Stimulated activated CD4-positive, alpha-beta T cell treated with anti-CD3 and anti-CD28 coated beads, Interleukin-1b, Interleukin-23, amount 100 ng/mL, for 1 hour (primary cell): ENCODE data around the gene SLU7.
"Not testable (repeated sequence)": the region's sequence is repeated elsewhere in the genome, so short reads cannot be mapped to it uniquely, and the experiment has no call there.

Source experiments
- DNase-seq, 2 donors: peaks; one replicate each; pipeline ENCODE4 v3.0.0-alpha.2; 2020; ENCODE audit warnings: low read depth in 2 of 2

The SLU7 gene

DNA sequence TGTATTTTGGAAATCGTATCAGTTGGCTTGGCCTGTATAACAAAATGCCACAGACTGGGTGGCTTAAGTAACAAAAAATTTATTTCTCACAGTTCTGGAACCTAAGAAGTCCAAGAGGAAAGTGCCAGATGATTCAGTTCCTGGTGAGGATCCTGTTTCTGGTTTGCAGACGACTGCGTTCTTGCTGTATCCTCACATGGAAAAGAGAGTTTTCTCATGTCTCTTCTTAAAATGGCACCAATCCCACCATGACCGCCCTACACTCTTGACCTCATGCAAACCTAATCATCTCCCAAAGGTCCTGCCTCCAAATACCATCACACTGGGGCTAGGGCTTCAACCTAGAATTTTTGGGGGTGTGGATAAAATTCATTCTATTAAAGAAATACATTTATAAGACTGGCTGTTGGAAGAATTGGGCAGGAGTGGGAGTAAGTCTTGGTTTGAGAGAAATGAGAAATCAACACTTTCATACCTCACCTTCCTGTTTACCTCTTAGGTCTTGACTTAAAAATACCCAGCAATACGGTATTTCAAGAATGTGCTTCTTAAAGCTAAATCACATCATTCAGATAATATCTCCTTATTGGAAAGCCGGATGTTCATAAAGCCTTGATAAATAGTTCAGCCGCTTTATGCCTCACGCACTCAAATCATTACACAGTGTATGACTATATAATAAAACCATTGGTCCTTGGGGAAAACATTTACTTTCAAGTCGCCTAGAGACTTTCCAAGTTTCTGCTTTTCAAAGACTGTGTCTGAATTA lies 31.5 kb upstream of the SLU7 start:
- DNase-seq = no peak

DNA sequence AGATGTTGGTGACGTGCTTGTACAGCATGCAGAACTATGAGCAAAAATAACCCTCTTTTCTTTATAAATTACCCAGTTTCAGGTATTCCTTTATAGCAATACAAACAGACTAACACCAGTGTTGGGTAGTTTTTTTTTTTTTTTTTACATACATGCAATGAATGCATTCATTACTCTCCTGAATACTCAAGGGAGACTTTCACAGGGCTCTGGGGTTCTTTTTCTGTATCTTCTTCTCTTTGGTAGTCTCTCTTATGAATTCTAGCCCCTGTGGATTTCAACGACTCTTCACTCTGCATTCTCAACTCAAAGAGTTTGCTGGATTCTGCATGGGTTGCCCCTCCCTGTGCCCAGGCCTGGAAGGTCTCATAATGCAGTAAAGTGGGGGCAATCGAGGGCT lies 30.6 kb upstream of the SLU7 start:
- DNase-seq = no peak

DNA sequence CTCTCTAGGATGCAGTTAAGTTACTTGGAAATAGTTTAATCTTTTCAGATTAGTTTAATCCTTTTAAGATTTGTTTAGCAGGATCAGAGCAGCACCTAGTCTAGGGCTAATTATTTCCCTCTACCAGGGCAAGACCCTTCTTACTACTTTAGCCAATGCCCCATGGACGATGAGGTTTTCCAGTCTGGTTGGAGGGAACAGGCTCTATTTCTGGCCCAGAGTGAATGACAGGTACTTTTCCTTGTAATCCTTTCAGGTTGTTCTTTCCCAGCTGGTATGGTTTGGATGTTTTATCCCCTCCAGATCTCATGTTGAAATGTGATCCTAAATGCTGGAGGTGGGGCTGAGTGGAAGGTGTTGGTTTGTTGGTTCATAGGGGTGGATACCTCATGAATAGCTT lies 30.0 kb upstream of the SLU7 start:
- no peak for DNase-seq

DNA sequence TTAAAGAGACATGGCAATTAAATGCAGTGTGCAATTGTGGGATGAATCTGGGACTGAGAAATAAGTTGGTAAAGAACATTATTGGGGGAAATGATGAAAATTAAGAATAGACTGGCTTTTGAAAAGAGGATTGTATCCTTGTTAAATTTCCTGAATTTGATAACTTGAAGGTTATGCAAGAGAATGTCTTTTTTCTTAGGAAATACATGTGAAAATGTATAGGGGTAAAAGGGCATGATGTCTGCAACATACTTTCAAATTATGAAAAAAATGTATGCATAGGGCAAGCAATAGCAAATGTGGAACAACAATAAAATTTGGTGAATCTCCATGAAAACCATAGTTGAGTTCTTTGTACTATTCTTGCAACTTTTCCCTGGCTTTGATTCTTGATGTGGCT lies 26.9 kb upstream of the SLU7 start:
- DNase-seq = no peak

DNA sequence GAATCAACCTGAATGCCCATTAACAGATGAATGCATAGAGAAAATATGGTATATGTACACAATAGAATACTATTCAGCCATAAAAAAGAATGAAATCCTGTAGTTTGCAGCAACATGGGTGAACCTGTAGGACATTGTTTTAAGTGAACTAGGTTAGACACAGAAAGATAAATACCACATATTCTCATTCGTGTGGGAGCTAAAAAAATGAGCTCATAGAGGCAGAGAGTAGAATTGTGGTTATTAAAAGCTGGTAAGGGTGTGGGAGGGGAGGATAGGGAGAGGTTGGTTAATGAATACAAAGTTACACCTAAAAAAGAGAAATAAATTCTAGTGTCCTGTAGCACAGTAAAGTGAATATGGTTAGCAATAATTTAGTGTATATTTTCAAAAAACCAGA lies 26.3 kb upstream of the SLU7 start:
- DNase-seq = no peak

DNA sequence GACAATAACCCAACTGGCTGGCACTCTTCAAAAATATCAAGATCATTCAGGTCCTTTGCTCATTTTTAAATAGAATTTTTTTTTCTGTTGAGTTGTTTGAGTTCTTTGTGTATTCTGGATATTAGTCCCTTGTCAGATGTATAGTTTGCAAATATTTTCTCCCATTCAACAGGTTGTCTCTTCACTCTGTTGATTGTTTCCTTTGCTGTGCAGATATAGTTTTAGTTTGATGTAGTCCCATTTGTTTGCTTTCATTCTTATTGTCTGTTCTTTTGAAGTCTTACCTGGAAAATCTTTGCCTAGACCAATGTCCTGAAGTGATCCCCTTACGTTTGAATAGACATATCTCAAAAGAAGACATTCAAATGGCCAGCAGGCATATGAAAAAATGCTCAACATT lies 25.5 kb upstream of the SLU7 start:
- DNase-seq = no peak

DNA sequence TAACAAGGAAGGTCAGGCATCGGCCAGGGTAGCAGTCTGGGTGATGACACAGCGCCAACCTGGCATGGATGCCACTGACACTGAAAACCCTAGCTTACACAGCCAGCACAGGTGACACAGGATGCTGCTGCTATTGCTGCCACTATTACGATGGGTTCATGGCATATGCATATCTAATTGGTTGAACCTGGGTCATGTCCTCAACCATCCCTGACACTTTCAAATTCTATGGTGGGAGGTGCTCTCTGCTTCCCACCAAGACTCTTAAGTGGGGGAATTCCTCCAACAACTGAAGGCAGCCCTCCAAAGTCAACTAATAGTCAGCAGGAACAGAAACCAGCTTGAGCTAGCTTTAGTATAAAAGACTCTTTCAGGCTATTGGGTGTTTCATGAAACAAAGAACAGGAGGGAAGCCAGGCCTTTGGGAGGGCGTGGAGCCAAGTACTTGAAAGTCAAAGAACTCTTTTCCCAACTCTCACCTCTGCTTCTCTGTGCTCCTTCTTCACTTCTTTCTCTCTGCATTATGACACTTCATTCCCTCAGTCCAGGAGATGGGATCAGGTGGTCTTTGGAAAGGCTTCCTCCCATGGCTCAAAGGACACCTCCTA lies 24.0 kb upstream of the SLU7 start:
- DNase-seq = no peak

DNA sequence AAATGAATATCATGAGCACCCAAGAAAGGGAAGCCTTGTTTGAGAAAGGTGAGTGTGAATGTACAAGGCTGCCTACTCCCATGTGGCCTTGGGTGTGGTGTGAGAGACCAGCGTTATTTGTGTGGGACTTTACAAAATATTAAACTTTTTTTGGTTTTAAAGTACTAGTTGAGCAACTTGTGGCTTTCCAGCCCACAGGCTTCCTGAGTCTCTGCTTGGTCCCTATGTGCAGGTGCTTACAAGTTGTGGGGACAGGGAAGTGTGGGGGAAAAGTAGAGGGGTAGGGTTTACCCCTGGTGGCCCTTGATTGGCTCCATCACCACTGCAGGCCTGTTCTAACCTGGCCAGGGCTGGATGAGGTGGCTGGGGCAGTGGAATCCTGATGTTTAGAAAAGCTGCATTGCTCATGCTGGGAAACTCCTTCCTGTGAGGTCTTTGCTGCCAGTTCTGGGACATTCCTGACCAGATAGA lies 22.5 kb upstream of the SLU7 start:
- no peak for DNase-seq

DNA sequence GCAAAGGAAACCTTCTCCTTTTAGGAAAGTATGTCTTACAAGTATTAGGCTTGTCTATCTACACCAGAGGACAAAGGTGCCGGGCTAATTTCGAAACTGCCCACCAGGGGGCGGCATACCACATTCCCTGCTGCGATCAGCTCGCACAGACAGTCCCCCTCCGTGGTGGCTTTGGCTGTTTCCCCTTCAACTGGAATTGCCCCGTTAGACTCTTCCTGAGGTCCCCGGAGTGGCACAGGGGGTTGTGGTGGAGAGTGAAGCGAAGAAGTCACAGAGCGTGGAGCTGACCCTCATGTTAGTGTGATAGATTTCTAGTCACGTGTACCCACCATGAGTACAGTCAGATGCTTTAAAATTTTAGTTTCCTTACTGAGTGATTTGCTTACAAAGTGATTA lies 20.3 kb upstream of the SLU7 start:
- DNase-seq = peak; percentile 78 to 95

DNA sequence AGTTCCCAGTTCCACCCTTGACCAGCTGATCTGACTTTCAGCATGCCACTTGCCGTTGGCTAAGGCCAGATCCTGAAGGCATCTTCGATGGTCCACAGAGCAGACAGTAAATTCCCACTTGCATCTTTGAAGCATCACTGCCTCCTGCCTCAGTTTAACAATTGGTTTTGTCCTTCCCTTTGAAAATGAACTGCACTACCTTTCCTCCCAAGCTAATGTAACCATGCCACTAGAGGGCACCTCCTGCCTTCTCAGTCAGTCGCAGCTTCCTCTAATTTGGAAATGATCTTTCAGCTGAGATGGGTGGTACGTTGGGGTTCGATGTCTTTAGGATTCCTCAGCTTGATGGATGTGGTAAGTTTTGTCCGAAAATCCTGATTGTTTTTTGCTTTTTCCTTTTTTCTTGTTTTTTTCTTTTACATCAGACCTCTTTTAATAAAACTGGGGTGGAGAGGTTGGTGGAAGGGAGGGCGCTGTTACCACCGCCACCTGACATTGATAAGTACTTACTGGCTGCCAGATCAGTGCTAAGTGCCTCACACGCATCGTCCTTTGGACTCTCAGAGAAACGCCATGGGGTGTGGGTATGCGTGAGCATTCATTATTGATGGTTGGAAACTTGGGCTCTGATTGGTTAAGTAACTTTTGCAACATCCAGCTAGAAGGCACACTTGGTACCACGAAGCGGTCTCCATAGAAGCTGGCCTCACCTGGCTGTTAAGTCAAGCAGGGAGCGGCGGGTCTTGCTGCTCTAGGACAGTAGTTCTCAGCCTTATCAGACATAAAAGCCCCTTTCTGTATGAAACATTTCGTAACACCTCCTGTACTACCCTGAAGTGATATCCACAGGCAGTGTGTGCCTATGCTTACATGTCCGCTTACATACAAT lies 19.7 kb upstream of the SLU7 start:
- DNase-seq = peak in 1 of 2 donors; percentile 28

DNA sequence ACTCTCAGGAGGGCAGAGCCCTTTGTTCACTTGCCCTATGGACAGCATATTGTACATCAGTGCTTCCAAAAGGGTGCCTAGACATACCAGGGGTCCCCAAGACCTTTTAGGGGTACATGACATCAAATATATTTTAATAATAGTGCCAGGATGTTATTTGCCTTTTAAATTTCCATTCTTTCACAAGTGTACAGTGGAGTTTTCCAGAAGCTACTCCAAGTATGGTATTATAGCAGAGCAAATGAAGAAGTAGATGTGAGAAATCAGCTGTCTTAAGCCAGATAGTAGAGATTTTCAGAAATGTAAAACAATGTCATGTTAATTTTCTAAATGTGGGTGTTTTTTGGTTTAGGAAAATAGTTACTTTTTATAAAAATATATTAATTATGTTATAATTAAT lies 18.4 kb upstream of the SLU7 start:
- DNase-seq = no peak

DNA sequence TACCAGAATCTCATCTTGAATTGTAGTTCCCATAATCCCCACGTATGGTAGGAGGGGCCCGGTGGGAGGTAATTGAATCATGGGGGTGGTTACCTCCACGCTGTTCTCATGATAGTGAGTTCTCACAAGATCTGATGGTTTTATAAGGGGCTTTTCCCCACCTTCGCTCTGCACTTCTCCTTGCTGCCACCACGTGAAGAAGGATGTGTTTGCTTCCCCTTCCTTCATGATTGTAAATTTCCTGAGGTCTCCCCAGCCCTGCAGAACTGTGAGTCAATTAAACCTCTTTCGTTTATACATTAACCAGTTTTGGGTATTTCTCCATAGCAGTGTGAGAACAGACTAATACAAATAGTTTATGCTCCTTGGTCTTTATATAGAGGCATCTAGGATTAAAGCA lies 17.8 kb upstream of the SLU7 start:
- not testable (repeated sequence) for DNase-seq

DNA sequence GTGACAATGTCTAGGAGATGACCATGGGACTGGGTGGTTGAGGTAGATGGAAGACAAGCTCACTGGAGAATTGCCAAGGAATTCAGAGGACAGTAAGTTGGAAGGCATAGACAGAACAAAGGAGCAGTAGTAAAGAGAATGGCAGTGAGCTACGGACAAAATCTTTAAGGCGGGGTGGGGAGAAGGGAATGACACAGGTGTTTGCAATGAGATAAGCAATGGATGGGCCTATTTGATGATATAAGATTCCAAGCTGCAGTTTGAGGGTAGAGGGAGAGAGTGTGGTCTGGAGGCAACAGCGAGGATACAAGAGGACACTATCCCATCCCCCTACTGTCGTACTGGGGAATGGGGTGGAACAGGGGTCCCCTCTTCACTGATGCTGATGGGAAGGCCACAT lies 17.1 kb upstream of the SLU7 start:
- DNase-seq = no peak

DNA sequence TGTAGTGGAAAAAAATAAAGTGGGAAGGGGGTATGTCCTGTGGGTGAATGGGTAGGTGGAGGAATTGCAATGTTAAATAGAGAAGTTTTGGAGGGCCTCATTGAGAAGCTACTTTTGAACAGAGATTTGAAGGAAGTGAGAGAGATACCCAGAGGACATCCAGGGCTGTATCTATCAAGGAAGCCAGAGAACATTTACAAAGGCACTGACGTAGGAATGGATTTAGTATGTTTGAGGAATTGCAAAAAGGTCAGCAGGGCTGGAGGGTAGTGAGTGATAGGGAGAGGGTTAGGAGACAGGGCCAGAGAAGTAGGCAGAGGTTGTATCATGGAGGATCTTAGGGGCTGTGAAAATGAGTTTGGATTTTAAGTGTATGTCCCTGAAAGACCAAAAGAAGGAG lies 16.7 kb upstream of the SLU7 start:
- no peak for DNase-seq

DNA sequence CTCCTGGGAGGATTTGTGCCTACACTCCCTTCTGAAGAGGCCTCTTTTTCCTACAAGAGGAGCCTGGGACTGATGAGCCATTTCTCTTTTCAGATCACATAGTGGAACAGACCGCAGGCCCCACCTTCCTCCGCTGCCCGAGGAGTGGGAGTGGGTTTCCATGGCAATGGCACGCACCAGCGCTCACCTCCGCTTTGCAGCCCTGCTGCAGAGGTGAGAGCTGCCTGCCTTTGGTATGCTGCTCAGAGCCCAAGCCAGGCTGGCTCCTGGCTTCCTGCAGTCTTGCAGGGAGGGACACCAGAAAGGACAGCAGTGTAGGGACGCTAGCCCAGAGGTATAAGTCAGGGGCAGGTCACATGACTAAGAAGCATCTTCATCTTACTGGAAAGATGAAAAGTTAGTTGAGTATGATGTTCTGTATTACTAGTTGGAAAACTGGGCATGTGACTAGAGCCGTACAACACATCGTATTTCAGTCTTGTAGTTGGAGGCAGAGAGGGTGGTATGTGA lies 15.2 kb upstream of the SLU7 start:
- no peak for DNase-seq

DNA sequence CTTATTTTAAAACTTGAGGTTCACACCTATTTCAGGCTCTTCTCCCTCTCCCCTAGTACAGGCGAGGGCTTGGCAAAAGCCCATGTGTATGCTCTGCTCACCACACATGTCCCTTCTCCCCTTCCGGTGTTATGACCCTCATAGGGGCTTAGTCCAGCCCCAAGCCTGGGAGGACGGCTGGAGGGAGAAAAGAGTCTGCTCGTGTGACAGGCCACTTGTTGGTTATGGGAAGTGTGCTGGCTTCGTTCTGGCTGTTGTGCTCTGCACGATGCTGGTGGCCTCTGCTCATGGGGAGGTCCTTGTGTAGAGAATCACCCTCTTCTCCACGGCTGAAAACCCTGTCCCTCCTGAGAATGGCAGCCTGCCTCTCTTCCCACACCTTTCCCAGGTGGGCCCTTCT lies 13.9 kb upstream of the SLU7 start:
- no peak for DNase-seq

DNA sequence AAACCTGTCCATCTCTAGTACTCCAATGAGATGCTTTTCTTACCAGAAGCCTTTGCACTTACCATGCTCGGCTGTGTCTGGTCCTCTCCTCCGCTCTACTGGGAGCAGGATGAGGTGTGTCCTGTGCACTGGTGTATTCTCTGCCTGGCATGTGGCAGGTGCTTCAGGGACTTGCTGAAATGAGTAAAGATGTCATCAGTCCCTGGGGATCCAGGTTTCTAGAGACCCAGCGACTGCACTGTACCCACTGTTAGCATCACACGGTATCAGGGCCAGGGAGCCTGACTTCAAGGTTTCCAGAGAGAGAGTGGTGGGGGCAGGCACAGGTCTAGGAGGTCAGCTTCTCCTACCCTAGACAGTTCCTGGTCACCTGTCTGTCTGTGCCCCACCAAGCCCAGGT lies 13.3 kb upstream of the SLU7 start:
- no peak for DNase-seq

DNA sequence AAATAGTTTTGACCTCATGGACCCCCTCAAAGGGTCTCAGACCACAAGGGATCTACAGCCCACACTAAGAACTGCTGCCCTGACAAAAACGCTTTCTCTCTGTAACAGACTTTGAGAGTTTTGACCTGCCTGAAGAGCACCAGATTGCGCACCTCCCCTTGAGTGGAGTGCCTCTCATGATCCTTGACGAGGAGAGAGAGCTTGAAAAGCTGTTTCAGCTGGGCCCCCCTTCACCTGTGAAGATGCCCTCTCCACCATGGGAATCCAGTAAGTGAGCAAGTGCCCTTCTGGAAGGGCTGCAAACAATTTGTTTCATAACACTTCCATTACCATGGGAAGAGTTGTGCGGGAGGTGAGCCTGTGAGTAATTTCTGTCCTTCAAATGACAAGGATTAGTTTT lies 8.7 kb upstream of the SLU7 start:
- DNase-seq = no peak

DNA sequence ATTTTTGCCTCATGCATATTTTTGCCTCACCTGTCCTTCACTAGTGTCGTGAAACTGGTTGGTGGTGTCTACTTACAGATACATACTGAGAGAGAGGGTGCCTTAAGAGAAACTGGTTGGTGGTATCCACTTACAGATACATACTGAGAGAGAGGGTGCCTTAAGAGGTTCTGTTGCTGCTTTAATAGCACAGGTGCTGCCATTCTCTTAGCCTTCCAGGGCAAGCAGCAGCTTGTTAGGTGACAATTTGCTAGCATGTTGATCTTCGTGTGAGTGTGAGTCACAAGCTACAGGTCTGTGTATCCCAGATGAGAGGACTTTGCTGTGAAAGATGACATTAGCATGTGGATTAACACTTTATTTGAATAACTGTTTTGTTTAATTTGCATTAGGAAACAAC lies 4.2 kb upstream of the SLU7 start:
- no peak for DNase-seq

DNA sequence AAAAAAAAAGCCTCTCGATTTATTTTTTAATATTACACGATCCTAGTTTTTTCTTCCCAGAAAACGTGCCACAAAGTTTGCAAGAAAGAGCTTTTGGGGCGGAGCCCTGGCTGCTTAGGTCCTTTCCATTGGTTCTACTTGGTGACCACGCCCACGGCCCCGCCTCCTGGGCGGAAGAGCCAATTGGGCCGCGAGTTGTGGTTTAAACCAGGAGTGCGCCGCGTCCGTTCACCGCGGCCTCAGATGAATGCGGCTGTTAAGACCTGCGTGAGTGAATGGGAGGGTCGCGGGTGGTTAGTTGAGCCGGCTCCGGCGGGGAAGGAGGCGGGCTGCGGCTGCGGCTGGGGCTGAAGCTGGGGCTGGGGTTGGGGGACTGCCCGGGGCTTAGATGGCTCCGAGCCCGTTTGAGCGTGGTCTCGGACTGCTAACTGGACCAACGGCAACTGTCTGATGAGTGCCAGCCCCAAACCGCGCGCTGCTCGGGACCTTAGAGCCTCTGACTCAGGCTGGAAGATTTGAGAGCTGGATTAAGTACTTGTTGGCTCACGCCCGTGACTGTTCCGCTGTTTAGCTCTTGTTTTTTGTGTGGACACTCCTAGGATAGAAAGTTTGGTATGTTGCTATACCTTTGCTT lies 2.9 kb upstream of the SLU7 start, which contains the start of gene PTTG1:
TSS of gene PTTG1 (plus strand) at position 231 of the 634 bp plus-strand sequence. CDS start 458 bp downstream, outside the sequence.
- peak; percentile 71 to 88 for DNase-seq

DNA sequence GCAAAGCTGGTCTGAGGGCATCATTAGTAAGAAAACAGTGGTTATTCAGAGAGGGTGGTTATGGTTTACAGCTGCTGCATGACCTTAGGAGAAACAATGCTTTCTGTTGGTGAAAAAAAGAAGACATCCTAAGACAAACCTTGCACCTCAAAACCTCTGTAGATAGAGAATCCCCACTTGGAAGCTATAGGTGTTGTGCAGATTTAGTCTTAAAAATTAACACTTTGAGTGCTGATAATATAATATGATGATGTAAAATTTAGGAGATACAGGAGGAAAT lies 1.4 kb upstream of the SLU7 start:
- no peak for DNase-seq
